T-cell (primary cell): ENCODE results near the gene EIF4G3. TPM values are rescaled to one million over a fixed set of nuclear protein-coding genes. Genes with fewer than 3 reads are reported as not detected.
A peak's percentile ranks its signal among the peaks of the same experiment; 100 is the strongest.
"Not testable (repeated sequence)": the region's sequence is repeated elsewhere in the genome, so short reads cannot be mapped to it uniquely, and the experiment has no call there.

ENCODE experiments used
- ATAC-seq, 4 experiments: fragments of 200-7000 bp in 3 of 4; fragments of 150-1000 bp in 1 of 4; cut with Tn5 transposase; replicated peaks in 1 of 4; 1 replicate in 3 of 4; 2 replicates in 1 of 4; pipeline ENCODE4 v1.10.0; 2021; ENCODE audit warnings: moderate library complexity in 3 of 4, mild to moderate bottlenecking in 2 of 4, moderate number of reproducible peaks in 1 of 4
- CTCF ChIA-PET, 2 donors: fragments of 300-600 bp; sonication (Branson Sonifier 250); formaldehyde crosslinking; loops; one replicate each; lab custom pipeline; 2022; ENCODE audit warnings: antibody characterized with exemption in 2 of 2; lab: Charles Lee
- POLR2A ChIA-PET, 2 donors: fragments of 300-600 bp; sonication (Branson Sonifier 250); formaldehyde crosslinking; loops; one replicate each; lab custom pipeline; 2022; ENCODE audit warnings: antibody characterized with exemption in 2 of 2; lab: Charles Lee
- DNase-seq, 35 experiments: peaks; one replicate each; pipeline versions ENCODE4 v3.0.0 to v3.0.0-alpha.2; 2013 to 2023
- H3K27ac ChIP-seq: one replicate; pipeline ENCODE4 v1.5.1; 2013; ENCODE audit warnings: low read length
- H3K27me3 ChIP-seq, 2 experiments: replicated peaks in 1 of 2; 1 replicate in 1 of 2; 2 replicates in 1 of 2; pipeline versions ENCODE4 v1.6.1 to v1.7.0; 2013; ENCODE audit warnings: low read length in 1 of 2, mixed read lengths in 1 of 2; ENCODE audit not compliant: control insufficient read depth in 2 of 2, insufficient read depth in 2 of 2; ENCODE audit errors: extremely low read depth in 1 of 2
- H3K36me3 ChIP-seq, 2 donors: 1 replicate in 1 of 2; 2 replicates in 1 of 2; pipeline versions ENCODE4 v1.6.1 to v1.7.0; 2013; ENCODE audit warnings: low read length in 1 of 2; ENCODE audit not compliant: control insufficient read depth in 2 of 2, insufficient read depth in 1 of 2; ENCODE audit errors: extremely low read depth in 1 of 2
- H3K4me1 ChIP-seq, 2 experiments: 1 replicate in 1 of 2; 2 replicates in 1 of 2; pipeline versions ENCODE4 v1.6.1 to v1.7.0; 2013; ENCODE audit warnings: low read length in 2 of 2, mixed read lengths in 1 of 2; ENCODE audit not compliant: insufficient read depth in 2 of 2, control insufficient read depth in 1 of 2; ENCODE audit errors: extremely low read depth in 1 of 2
- H3K4me3 ChIP-seq, 2 donors: 1 replicate in 1 of 2; 2 replicates in 1 of 2; pipeline versions ENCODE4 v1.5.1 to v1.7.0; 2013; ENCODE audit warnings: mild to moderate bottlenecking in 2 of 2, low read length in 1 of 2, moderate library complexity in 1 of 2; ENCODE audit not compliant: control insufficient read depth in 1 of 2; ENCODE audit errors: extremely low read depth in 1 of 2
- H3K9me3 ChIP-seq: 2 replicates; pipeline ENCODE4 v1.7.0; 2013
- H3K27ac Mint-ChIP-seq, 2 donors: one replicate each; pipeline ENCODE4 v1.8.0; 2020 to 2021; ENCODE audit warnings: mild to moderate bottlenecking in 2 of 2, mixed read lengths in 2 of 2
- H3K27me3 Mint-ChIP-seq, 2 donors: one replicate each; pipeline ENCODE4 v1.8.0; 2021 to 2022; ENCODE audit warnings: mixed read lengths in 2 of 2
- H3K36me3 Mint-ChIP-seq: one replicate; pipeline ENCODE4 v1.8.0; 2021; ENCODE audit warnings: mixed read lengths
- H3K4me1 Mint-ChIP-seq, 3 donors: one replicate each; pipeline ENCODE4 v1.8.0; 2020 to 2022; ENCODE audit warnings: mixed read lengths in 3 of 3, mild to moderate bottlenecking in 1 of 3
- H3K4me3 Mint-ChIP-seq, 3 donors: one replicate each; pipeline ENCODE4 v1.8.0; 2020 to 2022; ENCODE audit warnings: mild to moderate bottlenecking in 3 of 3, mixed read lengths in 3 of 3, moderate library complexity in 3 of 3
- H3K9me3 Mint-ChIP-seq, 3 donors: one replicate each; pipeline ENCODE4 v1.8.0; 2020 to 2022; ENCODE audit warnings: mixed read lengths in 3 of 3
- WGBS: methylation state at CpG from one replicate; pipeline ENCODE4 v1.1.5; 2013; ENCODE audit warnings: missing lambda C conversion rate; ENCODE audit not compliant: insufficient coverage; 5-methylcytosine and 5-hydroxymethylcytosine counted together
- total RNA-seq, 35 experiments: library from RNA in 6 of 35; stranded (reverse) in 6 of 35; fragments of 120-200 nt in 1 of 35; gene quantifications; one replicate each; pipeline versions ENCODE4 v1.2.1 to v1.2.4 and lab custom pipeline; 2013 to 2026

Gene EIF4G3
- total RNA-seq, 5 donors from 2014 or later (not counting 1 experiment from before 2014, with no cell fraction given) = 16.8 to 34.1 (median 20.8) TPM

GRCh38 chr1:21027805-21028204 lies 148.9 kb downstream of the EIF4G3 start:
- Mint-ChIP-seq H3K27ac (no peak overlapping the region), H3K36me3 (peaks cover 5% of the 10 kb centered on the region), H3K4me1 (peaks cover 2 to 8% (median 2%) of the 10 kb centered on the region in 3 donors), H3K27me3 (no peaks in the 10 kb centered on the region), H3K4me3 (no peak overlapping the region), H3K9me3 (no peaks in the 10 kb centered on the region)
- no CpG with 5 or more reads among the region's 1 CpG for WGBS
- no peak overlapping the region for H3K27ac ChIP-seq
- no peak for ATAC-seq
- H3K36me3 ChIP-seq = no peaks in the 10 kb centered on the region
- DNase-seq = no peak
- CTCF ChIA-PET = no interaction called here
- no peaks in the 10 kb centered on the region for H3K4me1 ChIP-seq
- POLR2A ChIA-PET = no interaction called here
- H3K4me3 ChIP-seq = no peak overlapping the region
- H3K27me3 ChIP-seq = no peaks in the 10 kb centered on the region
- no peaks in the 10 kb centered on the region for H3K9me3 ChIP-seq

GRCh38 chr1:21024918-21025317 lies 151.8 kb downstream of the EIF4G3 start:
- Histone ChIP-seq H3K36me3 (no peaks in the 10 kb centered on the region), H3K4me3 (no peak overlapping the region), H3K9me3 (no peaks in the 10 kb centered on the region), H3K4me1 (peaks cover 3 to 5% of the 10 kb centered on the region in 2 experiments), H3K27ac (no peak overlapping the region), H3K27me3 (no peaks in the 10 kb centered on the region)
- H3K4me3 Mint-ChIP-seq = no peak overlapping the region
- H3K27ac Mint-ChIP-seq = no peak overlapping the region
- POLR2A ChIA-PET = no interaction called here
- H3K4me1 Mint-ChIP-seq = peaks cover 9 to 24% (median 11%) of the 10 kb centered on the region in 3 donors
- H3K36me3 Mint-ChIP-seq = peaks cover 5% of the 10 kb centered on the region
- 100% methylated on average over 2 of the region's 4 CpGs for WGBS
- no peaks in the 10 kb centered on the region for H3K27me3 Mint-ChIP-seq
- CTCF ChIA-PET = no interaction called here
- DNase-seq (no peak), ATAC-seq (no peak)
- H3K9me3 Mint-ChIP-seq = no peaks in the 10 kb centered on the region

- H3K9me3 ChIP-seq, H3K36me3 ChIP-seq, H3K27me3 Mint-ChIP-seq, H3K4me1 ChIP-seq, H3K4me3 ChIP-seq, H3K36me3 Mint-ChIP-seq, H3K9me3 Mint-ChIP-seq, CTCF ChIA-PET, H3K27ac Mint-ChIP-seq, H3K4me3 Mint-ChIP-seq, POLR2A ChIA-PET, ATAC-seq, DNase-seq, H3K27ac ChIP-seq, H3K27me3 ChIP-seq: not testable (repeated sequence)
- WGBS = no CpG with 5 or more reads among the region's 26 CpGs
- peaks cover 9 to 24% (median 11%) of the 10 kb centered on the region in 3 donors for H3K4me1 Mint-ChIP-seq
These were observed 152.4 kb downstream of the EIF4G3 start for GRCh38 chr1:21024136-21024896.

GRCh38 chr1:21022279-21023040 lies 154.2 kb downstream of the EIF4G3 start:
- Histone ChIP-seq H3K27ac (peak overlapping the region; percentile 50), H3K9me3 (no peaks in the 10 kb centered on the region), H3K4me1 (peaks cover 3 to 5% of the 10 kb centered on the region in 2 experiments), H3K36me3 (no peaks in the 10 kb centered on the region), H3K27me3 (no peaks in the 10 kb centered on the region), H3K4me3 (peak overlapping the region in 1 of 2 donors; percentile 24)
- peaks cover 9 to 22% (median 11%) of the 10 kb centered on the region in 3 donors for H3K4me1 Mint-ChIP-seq
- 12% methylated on average over 2 of the region's 6 CpGs for WGBS
- peak overlapping the region; percentile 39 to 73 (median 65) for H3K4me3 Mint-ChIP-seq
- H3K36me3 Mint-ChIP-seq = peaks cover 4% of the 10 kb centered on the region
- peak; percentile 77 to 97 (median 90) for ATAC-seq
- peak overlapping the region; percentile 91 to 94 for H3K27ac Mint-ChIP-seq
- ChIA-PET CTCF (interaction anchor here in 1 of 2 donors (1.3 kb wide), 1 partner anchor 29 kb away, joined by 3 read pairs; no protein-coding TSS in a partner anchor), POLR2A (interaction anchor here in 1 of 2 donors (0.5 kb wide), 1 partner anchor 288 kb away, joined by 4 read pairs; no protein-coding TSS in a partner anchor)
- no peaks in the 10 kb centered on the region for H3K9me3 Mint-ChIP-seq
- peak in 11 of 35 experiments; percentile 5 to 58 (median 17) for DNase-seq
- H3K27me3 Mint-ChIP-seq = no peaks in the 10 kb centered on the region

- H3K27ac ChIP-seq = peak overlapping the region; percentile 50
- POLR2A ChIA-PET = no interaction called here
- CTCF ChIA-PET = no interaction called here
- no peak overlapping the region for H3K4me3 ChIP-seq
- H3K36me3 Mint-ChIP-seq = peaks cover 7% of the 10 kb centered on the region
- peaks cover 9 to 22% (median 11%) of the 10 kb centered on the region in 3 donors for H3K4me1 Mint-ChIP-seq
- no peaks in the 10 kb centered on the region for H3K27me3 Mint-ChIP-seq
- no peaks in the 10 kb centered on the region for H3K9me3 Mint-ChIP-seq
- H3K27me3 ChIP-seq = no peaks in the 10 kb centered on the region
- DNase-seq (no peak), ATAC-seq (no peak)
- H3K4me1 ChIP-seq = peaks cover 3 to 5% of the 10 kb centered on the region in 2 experiments
- no peaks in the 10 kb centered on the region for H3K9me3 ChIP-seq
- peak overlapping the region; percentile 70 to 79 for H3K27ac Mint-ChIP-seq
- no peaks in the 10 kb centered on the region for H3K36me3 ChIP-seq
- WGBS = no CpG with 5 or more reads among the region's 4 CpGs
- no peak overlapping the region for H3K4me3 Mint-ChIP-seq
These were observed 155.4 kb downstream of the EIF4G3 start for GRCh38 chr1:21021311-21021710.

- no peak for ATAC-seq
- ChIA-PET POLR2A (no interaction called here), CTCF (no interaction called here)
- Mint-ChIP-seq H3K27me3 (no peaks in the 10 kb centered on the region), H3K4me3 (no peak overlapping the region), H3K4me1 (peaks cover 12 to 23% (median 14%) of the 10 kb centered on the region in 3 donors), H3K27ac (no peak overlapping the region), H3K36me3 (peaks cover 14% of the 10 kb centered on the region), H3K9me3 (peaks cover 0 to 3% (median 0%) of the 10 kb centered on the region in 3 donors)
- Histone ChIP-seq H3K27ac (no peak overlapping the region), H3K9me3 (no peaks in the 10 kb centered on the region), H3K27me3 (no peaks in the 10 kb centered on the region), H3K36me3 (no peaks in the 10 kb centered on the region), H3K4me1 (peaks cover 3 to 5% of the 10 kb centered on the region in 2 experiments), H3K4me3 (no peak overlapping the region)
- 83% methylated on average over 1 of the region's 3 CpGs for WGBS
- DNase-seq = no peak
These were observed 156.5 kb downstream of the EIF4G3 start for GRCh38 chr1:21020151-21020550.
